Neural progenitor cell (in vitro differentiated cells): Measurements from ENCODE around the gene GSG1.

Source experiments
- EZH2 ChIP-seq: fragments of 200-600 bp; sonication (generic); IDR thresholded peaks from 2 replicates; pipeline ENCODE4 v1.6.1; 2017; ENCODE audit warnings: antibody characterized with exemption, mild to moderate bottlenecking, moderate library complexity
- EZH2phosphoT487 ChIP-seq: fragments of 200-600 bp; sonication (generic); IDR thresholded peaks from 2 replicates; pipeline ENCODE4 v1.6.1; 2017; ENCODE audit warnings: antibody characterized with exemption
- TF ChIP-seq, protein P1 (sequence below): fragments of 200-600 bp; sonication (generic); IDR thresholded peaks from 2 replicates; pipeline ENCODE4 v1.5.1; 2017; ENCODE audit warnings: antibody characterized with exemption, mild to moderate bottlenecking

DNA sequence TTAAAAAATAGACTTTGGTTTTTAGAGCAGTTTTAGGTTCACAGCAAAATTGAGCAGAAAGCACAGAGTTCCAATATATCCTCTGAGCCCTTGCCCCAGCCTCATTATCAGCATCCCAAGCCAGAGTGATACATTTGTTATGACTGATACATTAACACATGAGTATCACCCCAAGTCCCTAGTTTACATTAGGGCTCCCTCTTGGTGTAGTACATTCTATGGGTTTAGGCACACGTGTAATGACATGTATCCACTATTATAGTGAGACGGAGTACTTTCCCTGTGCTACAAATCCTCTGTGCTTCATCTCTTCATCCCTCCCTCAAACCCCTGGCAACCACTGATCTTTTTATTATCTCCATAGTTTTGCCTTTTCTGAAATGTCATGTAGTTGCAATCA is 22.5 kb upstream of the GSG1 start:
- TF ChIP-seq, protein P1, sequence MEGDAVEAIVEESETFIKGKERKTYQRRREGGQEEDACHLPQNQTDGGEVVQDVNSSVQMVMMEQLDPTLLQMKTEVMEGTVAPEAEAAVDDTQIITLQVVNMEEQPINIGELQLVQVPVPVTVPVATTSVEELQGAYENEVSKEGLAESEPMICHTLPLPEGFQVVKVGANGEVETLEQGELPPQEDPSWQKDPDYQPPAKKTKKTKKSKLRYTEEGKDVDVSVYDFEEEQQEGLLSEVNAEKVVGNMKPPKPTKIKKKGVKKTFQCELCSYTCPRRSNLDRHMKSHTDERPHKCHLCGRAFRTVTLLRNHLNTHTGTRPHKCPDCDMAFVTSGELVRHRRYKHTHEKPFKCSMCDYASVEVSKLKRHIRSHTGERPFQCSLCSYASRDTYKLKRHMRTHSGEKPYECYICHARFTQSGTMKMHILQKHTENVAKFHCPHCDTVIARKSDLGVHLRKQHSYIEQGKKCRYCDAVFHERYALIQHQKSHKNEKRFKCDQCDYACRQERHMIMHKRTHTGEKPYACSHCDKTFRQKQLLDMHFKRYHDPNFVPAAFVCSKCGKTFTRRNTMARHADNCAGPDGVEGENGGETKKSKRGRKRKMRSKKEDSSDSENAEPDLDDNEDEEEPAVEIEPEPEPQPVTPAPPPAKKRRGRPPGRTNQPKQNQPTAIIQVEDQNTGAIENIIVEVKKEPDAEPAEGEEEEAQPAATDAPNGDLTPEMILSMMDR: no peak
- TF ChIP-seq EZH2 (no peak), EZH2phosphoT487 (no peak)
